ENCODE measurements around the gene PCBD1.

GRCh38 chr10:70866424-70866823 lies 21.9 kb downstream of the PCBD1 start:
- TF ChIP-seq CTCF (IDR thresholded peaks at IDR 0.05; ENCODE audit: insufficient read depth, low read length), result no peak
- TF ChIP-seq GABPA (IDR thresholded peaks at IDR 0.05; ENCODE audit: low read depth), result no peak
- no peak for TF ChIP-seq REST (IDR thresholded peaks at IDR 0.05; ENCODE audit: insufficient replicate concordance, low read depth)
